ENCODE data around the gene CEP162.
A peak's percentile ranks its signal among the peaks of the same experiment; 100 is the strongest.
"Not testable (repeated sequence)": the region's sequence is repeated elsewhere in the genome, so short reads cannot be mapped to it uniquely, and the experiment has no call there.

Gene CEP162

GRCh38 chr6:84228198-84228543, 728 bp upstream of the CEP162 start:
- no peak for DNase-seq

- peak; percentile 69 for DNase-seq
Observed at GRCh38 chr6:84227044-84227433, 404 bp downstream of the CEP162 start.

DNA sequence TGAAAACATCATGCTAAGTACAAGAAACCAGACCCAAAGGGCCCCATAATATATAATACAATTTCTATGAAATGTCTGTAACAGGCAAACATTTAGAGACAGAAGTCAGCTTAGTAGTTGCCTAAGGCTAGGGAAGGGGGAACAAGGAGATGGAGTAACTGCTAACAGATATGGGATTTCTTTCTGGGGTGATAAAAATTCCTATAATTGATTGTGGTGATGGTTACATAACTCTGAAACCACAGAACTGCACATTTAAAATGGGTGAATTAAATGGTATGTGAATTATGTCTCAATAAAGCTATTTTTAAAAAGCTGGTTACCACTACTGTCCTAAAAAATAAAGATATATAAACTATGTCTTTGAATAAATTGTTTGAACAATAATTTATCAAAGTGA, 3.2 kb downstream of the CEP162 start:
- no peak for DNase-seq

DNA sequence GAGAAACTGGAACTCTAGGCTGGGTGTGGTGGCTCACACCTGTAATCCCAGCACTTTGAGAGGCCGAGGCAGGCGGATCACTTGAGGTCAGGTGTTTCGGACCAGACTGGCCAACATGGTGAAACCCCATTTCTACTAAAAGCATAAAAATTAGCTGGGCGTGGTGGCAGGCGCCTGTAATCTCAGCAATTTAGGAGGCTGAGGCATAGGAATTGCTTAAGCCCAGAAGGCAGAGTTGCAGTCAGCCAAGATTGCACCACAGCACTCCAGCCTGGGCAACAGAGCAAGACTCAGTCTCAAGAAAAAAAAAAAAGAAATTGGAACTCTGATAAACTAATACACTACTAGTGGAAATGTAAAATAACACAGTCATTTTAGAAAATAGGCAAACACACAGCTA, 3.8 kb downstream of the CEP162 start:
- DNase-seq, result not testable (repeated sequence)

DNA sequence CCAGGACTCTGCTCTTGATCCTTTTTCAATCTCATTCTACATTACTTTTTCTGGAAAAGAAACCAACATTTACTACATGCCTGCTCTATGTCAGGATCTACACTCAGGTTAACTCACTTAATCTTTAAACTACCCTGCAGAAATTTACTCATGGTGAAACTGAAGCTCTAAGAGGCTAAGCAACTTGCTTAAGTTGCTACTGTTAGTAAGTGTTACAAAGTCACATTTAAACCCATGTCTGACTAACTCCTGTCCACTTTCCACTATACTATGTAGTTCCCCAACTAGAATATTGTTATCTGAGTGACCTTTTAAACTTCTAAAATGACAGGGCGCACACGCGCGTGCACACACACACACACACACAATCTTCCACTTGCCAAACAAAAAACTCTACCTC, 5.0 kb downstream of the CEP162 start:
- DNase-seq, result no peak

DNA sequence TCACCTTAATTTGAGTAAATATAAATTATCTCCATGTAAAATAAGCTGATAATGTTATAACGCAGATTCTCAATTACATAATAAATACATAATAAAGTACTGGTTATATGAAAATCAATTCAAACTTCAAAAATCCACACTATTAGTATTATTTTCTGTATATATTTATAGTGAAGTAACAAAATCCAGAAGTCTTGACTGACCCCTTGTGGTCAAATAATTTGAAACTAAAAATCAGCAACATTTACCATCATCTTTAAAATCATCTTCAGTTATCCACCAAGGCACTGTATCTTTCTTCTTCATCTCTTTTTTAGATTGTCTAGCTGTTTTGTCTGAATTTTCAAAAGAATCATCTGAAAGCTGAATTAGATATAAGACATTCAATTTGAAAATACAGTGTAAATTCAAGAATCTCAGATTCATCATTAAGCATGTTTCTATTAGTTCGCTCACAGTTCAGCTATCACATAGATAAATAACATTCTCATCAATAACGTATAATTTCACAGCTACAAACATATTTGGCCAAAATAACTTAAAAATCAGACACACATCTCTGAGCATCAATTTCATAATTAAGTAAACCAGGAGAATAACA, 6.5 kb downstream of the CEP162 start:
- DNase-seq, result peak; percentile 47

- DNase-seq, result no peak
Observed at GRCh38 chr6:84218091-84218490, 9.4 kb downstream of the CEP162 start.

DNA sequence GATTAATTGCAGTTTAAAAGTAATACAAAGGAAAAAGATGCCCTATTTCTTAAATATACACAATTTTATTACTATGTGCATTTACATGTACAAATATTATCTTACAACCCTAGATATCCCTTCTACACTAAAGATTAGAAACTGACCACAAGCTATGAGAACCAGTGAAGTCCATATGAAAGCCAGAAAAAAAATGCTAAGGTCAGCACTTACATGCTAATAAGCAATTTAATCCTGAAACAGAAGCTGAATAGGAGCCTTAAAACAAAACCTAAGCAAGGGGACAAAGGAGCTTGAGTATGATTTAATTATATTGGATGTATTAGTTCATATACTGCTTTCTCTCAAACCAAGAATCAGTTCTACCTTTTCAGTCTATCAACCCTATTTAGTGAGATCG, 14.2 kb downstream of the CEP162 start:
- DNase-seq, result no peak

GRCh38 chr6:84204011-84204410, 23.4 kb downstream of the CEP162 start:
- DNase-seq, result no peak

DNA sequence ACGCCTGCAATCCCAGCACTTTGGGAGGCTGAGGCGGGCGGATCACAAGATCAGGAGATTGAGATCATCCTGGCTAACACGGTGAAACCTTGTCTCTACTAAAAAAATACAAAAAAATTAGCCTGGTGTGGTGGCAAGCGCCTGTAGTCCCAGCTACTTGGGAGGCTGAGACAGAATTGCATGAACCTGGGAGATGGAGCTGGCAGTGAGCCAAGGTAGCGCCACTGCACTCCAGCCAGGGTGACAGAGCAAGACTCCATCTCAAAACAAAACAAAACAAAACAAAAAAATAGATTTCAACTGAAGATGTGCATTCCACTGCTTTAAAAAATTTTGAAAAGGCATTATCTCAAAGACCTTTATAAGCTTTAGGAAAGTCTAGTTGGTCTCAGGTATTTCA, 27.5 kb downstream of the CEP162 start:
- DNase-seq, result not testable (repeated sequence)

- DNase-seq, result no peak
Observed at GRCh38 chr6:84197708-84198107, 29.7 kb downstream of the CEP162 start.

DNA sequence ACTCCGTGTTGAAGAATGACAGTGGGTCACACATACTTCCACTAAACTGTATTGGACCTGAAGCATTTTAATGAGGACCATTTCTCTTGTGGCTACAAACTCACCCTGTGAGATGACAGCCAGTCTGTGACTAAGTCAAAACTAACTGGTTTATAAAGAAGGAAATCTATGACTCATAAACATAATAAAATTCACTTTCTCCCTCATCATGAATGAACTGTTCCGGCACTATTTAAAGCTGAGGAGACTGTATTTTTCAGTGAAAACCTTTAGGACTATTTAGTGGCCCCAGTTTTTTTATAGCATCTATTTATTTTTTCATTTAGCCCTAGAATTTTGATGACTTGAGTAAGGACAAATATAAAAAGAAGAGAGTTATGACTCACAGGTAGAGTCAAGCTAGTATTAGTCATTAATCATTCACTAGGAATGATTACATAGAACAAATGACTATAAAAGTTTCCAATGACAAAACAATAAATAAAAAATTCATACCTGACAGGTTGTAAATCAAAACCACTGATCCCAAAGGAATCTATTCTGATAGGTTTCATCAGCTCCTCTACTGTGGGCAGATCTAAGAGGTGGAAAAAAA, 34.2 kb downstream of the CEP162 start:
- DNase-seq, result no peak

GRCh38 chr6:84191802-84192201, 35.6 kb downstream of the CEP162 start:
- no peak for DNase-seq

- not testable (repeated sequence) for DNase-seq
Observed at GRCh38 chr6:84189356-84189755, 38.1 kb downstream of the CEP162 start.

DNA sequence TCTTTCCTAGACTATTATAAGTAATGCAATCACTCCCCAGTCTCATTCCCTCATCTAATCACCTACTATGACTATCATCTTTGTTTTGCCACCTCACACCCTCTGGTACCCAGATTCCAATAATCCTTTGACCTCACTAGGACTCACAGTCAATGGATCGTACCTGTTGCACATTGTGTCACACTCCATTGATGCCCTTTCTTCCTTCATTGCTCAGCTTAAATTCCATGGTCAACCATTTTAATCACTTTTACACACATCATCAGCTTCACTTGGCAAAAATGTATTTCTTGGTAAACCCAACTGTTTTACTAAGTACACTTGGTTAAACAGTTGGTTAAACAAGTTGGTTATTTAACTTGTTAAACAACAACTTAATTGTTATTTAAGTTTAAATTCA, 44.0 kb downstream of the CEP162 start:
- no peak for DNase-seq

DNA sequence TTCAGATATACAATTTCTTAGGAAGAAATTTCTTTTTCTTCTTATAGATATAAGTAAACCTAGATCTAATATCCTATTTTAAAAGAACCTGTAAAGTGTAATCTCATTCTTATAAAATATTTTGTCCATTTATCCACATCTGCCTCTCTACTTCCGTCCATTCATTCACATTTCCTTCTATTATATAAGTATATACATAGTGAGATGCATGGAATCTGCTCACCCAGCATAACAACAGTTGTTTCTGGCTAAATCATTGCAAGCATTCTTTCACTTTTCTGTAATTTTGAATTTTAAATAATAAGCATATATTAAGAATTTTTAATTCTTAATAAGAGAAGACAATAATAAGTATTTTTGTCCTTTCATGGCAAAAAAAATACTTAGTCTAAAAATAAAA, 45.4 kb downstream of the CEP162 start:
- no peak for DNase-seq

GRCh38 chr6:84177241-84177640, 50.2 kb downstream of the CEP162 start:
- DNase-seq, result no peak

GRCh38 chr6:84172574-84172973, 54.9 kb downstream of the CEP162 start:
- DNase-seq, result no peak

DNA sequence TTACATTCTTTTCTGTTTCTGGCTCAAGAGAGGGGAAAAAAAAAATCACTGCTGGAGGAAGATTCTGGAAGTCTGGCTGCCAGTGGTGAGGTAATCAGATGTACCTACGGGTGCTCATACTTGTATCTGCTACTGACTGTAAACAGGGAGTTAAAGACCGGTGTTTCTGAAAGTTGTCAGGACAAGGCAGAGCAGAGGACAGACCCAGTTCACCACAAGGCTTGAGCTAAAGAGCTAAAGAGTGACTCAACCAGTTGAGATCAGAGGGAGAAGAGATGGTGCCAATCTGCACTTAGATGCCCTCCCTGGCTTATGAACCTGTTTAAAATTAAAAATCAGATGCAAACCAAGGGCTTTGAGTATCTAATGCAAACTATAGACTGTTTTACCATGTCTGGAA, 55.4 kb downstream of the CEP162 start:
- DNase-seq, result no peak

- no peak for DNase-seq
Observed at GRCh38 chr6:84167457-84167856, 60.0 kb downstream of the CEP162 start.

GRCh38 chr6:84166395-84166794, 61.0 kb downstream of the CEP162 start:
- peak; percentile 90 for DNase-seq

DNA sequence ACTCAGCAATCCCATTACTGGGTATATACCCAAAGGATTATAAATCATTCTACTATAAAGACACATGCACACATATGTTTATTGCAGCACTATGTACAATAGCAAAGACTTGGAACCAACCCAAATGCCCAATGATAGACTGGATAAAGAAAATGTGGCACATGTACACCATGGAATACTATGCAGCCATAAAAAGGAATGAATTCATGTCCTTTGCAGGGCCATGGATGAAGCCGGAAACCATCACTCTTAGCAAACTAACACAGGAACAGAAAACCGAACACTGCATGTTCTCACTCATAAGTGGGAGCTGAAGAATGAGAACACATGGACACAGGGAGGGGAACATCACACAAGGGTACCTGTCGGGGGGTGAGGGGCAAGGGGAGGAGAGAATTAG, 63.1 kb downstream of the CEP162 start:
- DNase-seq, result not testable (repeated sequence)

DNA sequence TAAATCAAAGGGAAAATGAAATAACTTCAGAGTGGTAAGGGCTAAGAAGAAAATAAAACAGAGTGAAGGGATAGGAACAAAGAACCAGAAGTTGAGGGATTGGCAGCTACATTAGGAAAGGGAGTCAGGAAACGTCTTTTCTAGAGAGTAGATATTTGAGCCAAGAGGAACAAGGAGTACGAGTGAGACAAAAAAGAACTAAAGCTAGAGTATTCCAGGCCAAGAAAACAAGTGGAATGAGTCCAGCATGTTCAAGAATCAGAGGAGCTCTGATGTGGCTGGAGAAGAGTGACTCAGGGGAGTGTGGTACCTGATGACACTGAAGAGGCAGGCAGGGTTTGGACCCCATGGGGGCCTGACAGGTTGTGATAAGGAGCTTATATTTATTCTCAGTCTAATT, 66.3 kb downstream of the CEP162 start:
- no peak for DNase-seq

DNA sequence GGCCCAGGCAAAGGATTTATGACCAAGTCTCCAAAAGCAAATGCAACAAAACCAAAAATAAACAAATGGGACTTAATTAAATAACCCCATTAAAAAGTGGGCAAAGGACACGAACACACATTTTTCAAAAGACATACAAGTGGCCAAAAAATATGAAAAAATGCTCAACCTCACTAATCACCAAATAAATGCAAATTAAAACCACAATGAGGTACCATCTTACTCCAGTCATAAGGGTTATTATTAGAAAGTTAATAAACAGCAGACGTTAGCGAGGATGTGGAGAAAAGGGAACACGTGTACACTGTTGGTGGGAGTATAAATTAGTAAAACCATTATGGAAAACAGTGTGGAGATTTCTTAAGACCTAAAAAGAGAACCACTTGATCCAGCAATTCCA, 71.1 kb downstream of the CEP162 start:
- DNase-seq, result no peak

- no peak for DNase-seq
Observed at GRCh38 chr6:84151669-84152068, 75.8 kb downstream of the CEP162 start.

Data from NCI-H69 (cell line).